Loucy (cell line): ENCODE measurements around the gene C20orf202.

Source experiments
- EZH2phosphoT487 ChIP-seq: fragments of 200-600 bp; IDR thresholded peaks from 2 replicates; pipeline ENCODE4 v1.6.1; 2018; ENCODE audit warnings: antibody characterized with exemption, mild to moderate bottlenecking, moderate library complexity, borderline replicate concordance
- TF ChIP-seq, protein P1 (sequence below): fragments of 200-600 bp; sonication (generic); conservative IDR thresholded peaks from 2 replicates; pipeline ENCODE4 v1.5.1; 2014; ENCODE audit warnings: mild to moderate bottlenecking, antibody characterized with exemption, low read length

- TF ChIP-seq, protein P1, sequence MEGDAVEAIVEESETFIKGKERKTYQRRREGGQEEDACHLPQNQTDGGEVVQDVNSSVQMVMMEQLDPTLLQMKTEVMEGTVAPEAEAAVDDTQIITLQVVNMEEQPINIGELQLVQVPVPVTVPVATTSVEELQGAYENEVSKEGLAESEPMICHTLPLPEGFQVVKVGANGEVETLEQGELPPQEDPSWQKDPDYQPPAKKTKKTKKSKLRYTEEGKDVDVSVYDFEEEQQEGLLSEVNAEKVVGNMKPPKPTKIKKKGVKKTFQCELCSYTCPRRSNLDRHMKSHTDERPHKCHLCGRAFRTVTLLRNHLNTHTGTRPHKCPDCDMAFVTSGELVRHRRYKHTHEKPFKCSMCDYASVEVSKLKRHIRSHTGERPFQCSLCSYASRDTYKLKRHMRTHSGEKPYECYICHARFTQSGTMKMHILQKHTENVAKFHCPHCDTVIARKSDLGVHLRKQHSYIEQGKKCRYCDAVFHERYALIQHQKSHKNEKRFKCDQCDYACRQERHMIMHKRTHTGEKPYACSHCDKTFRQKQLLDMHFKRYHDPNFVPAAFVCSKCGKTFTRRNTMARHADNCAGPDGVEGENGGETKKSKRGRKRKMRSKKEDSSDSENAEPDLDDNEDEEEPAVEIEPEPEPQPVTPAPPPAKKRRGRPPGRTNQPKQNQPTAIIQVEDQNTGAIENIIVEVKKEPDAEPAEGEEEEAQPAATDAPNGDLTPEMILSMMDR: no peak
- no peak for TF ChIP-seq EZH2phosphoT487
Observed at GRCh38 chr20:1255675-1256074, 52.4 kb downstream of the C20orf202 start.
